Ascending aorta (tissue), 2 donors: ENCODE results near the gene PRRX1. TPM values are rescaled to one million over a fixed set of nuclear protein-coding genes. Genes with fewer than 3 reads are reported as not detected.

Experiments used
- DNase-seq, 2 donors: peaks; one replicate each; pipeline ENCODE4 v3.0.0-alpha.2; 2019; ENCODE audit warnings: low spot score in 2 of 2
- H3K27ac ChIP-seq, 2 donors: fragments of 200-600 bp; sonication (generic); one replicate each; pipeline ENCODE4 v1.5.1; 2016 to 2017; ENCODE audit warnings: mild to moderate bottlenecking in 1 of 2
- H3K27me3 ChIP-seq: fragments of 200-600 bp; sonication (generic); one replicate; pipeline ENCODE4 v1.5.1; 2017
- H3K36me3 ChIP-seq, 2 donors: fragments of 200-600 bp; sonication (generic); one replicate each; pipeline ENCODE4 v1.5.1; 2016
- H3K4me1 ChIP-seq, 2 donors: fragments of 200-600 bp; sonication (generic); one replicate each; pipeline ENCODE4 v1.5.1; 2016 to 2017; ENCODE audit warnings: mild to moderate bottlenecking in 1 of 2
- H3K4me3 ChIP-seq, 2 donors: fragments of 200-600 bp; sonication (generic); one replicate each; pipeline ENCODE4 v1.5.1; 2016 to 2017; ENCODE audit warnings: mild to moderate bottlenecking in 1 of 2
- H3K9me3 ChIP-seq, 2 donors: fragments of 200-600 bp; sonication (generic); one replicate each; pipeline ENCODE4 v1.5.1; 2016
- intact Hi-C: fragments of 100-400 bp; cut with DNase I; formaldehyde crosslinking; loops from one replicate; pipeline ENCODE4 v1.15.1; 2023
- total RNA-seq: library from RNA; depleted of rRNA; stranded (reverse); fragments of >200 nt; gene quantifications from one replicate; pipeline ENCODE4 v1.1.0, GENCODE V29; 2016
- TF ChIP-seq, protein P1 (sequence below), 3 experiments: fragments of 200-600 bp in 2 of 3; fragments of 450-650 bp in 1 of 3; sonication (generic) in 2 of 3; IDR thresholded peaks; one replicate each; pipeline ENCODE4 v1.5.1; 2016 to 2019; ENCODE audit warnings: antibody characterized with exemption in 3 of 3, mild to moderate bottlenecking in 1 of 3, moderate library complexity in 1 of 3

The PRRX1 gene
- total RNA-seq, 1 donor from 2014 or later: 123 TPM

DNA sequence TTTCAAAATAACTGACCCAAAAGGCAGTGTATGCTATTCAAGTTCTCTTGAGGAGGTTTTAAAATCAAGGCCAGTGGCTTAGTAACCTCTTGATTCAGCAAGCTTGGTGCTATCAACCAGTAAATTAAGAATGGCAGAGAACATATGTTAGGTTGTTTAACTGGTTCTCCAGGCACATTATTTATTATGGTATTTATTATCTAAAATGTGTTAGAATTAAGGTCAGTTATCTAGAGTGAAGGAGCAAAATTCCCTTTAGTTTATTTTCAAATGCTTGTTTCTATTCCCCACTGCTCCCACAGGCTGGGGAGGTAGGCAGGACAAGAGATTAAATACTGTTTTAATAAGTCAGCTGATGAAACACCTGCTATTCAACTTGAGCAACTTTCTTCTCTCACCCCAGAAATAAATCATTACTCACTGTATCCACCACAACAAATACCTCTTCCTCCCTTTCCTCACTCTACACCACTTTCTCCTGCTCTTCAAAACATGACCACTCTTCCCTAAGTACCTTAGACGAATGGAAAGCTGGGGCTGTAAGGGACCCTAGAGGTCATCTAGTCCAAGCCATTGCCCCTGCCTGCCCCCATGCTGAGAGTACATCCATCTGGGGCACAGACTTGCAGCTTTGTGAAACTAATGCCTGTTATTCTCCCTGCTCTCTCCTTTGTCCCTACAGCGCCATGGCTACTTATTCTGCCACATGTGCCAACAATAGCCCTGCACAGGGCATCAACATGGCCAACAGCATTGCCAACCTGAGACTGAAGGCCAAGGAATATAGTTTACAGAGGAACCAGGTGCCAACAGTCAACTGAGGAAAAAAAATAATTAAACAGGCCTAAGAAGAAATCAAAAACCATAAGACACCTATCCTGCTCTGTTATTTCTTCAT, 71.7 kb downstream of the PRRX1 start:
- Histone ChIP-seq H3K9me3 (no peaks in the 10 kb centered on the region), H3K27ac (peak overlapping the region in 1 of 2 donors; percentile 32), H3K4me1 (no peaks in the 10 kb centered on the region), H3K27me3 (no peaks in the 10 kb centered on the region), H3K4me3 (no peak overlapping the region), H3K36me3 (peaks cover 0 to 13% of the 10 kb centered on the region in 2 donors)
- no peak for DNase-seq
- intact Hi-C loops: loop anchor here (10.0 kb wide), 1 partner anchor 51 kb away; no protein-coding TSS in a partner anchor
- TF ChIP-seq, protein P1, sequence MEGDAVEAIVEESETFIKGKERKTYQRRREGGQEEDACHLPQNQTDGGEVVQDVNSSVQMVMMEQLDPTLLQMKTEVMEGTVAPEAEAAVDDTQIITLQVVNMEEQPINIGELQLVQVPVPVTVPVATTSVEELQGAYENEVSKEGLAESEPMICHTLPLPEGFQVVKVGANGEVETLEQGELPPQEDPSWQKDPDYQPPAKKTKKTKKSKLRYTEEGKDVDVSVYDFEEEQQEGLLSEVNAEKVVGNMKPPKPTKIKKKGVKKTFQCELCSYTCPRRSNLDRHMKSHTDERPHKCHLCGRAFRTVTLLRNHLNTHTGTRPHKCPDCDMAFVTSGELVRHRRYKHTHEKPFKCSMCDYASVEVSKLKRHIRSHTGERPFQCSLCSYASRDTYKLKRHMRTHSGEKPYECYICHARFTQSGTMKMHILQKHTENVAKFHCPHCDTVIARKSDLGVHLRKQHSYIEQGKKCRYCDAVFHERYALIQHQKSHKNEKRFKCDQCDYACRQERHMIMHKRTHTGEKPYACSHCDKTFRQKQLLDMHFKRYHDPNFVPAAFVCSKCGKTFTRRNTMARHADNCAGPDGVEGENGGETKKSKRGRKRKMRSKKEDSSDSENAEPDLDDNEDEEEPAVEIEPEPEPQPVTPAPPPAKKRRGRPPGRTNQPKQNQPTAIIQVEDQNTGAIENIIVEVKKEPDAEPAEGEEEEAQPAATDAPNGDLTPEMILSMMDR (IDR thresholded peaks at IDR 0.05): no peak

DNA sequence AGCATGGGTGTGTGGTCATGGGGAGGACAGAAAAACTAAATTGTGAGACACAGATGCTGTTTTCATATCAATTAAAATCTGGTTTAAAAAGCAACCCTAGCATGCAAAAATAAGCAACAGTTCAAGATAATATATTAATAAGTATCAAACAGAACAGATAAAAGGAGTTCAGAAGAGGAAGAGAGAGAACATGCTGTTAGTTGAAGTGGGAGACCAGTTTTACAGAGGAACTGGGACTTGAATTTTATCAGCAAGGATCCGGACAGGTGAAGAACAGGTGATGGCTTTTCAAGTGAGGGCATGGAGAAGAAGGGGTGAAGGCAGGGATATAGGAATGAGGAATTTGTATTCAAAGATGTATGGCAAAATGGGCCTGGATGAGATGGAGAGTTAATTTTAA, 75.9 kb downstream of the PRRX1 start:
- Histone ChIP-seq H3K4me1 (no peaks in the 10 kb centered on the region), H3K4me3 (no peak overlapping the region), H3K27me3 (no peaks in the 10 kb centered on the region), H3K27ac (no peak overlapping the region), H3K9me3 (no peaks in the 10 kb centered on the region), H3K36me3 (peaks cover 0 to 6% of the 10 kb centered on the region in 2 donors)
- DNase-seq: no peak
- intact Hi-C loops: loop anchor here (10.0 kb wide), 1 partner anchor 55 kb away; no protein-coding TSS in a partner anchor
- TF ChIP-seq, protein P1 (IDR thresholded peaks at IDR 0.05): no peak

DNA sequence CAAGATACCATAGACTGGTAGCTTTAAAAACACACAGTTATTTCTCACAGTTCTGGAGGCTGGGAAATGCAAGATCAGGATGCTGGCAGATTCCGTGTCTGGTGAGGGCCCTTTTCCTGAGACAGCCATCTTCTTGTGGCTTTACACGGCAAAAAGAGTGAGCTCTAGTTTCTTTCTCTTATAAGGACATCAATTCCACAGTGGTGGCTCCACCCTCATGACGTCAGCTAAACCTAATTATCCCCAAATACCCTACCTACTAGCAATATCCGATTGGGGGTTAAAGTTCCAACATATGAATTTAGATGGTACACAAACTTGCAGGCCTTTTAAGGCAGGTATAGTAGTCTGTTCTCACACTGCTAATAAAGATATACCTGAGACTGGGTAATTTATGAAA, 77.7 kb downstream of the PRRX1 start:
- Histone ChIP-seq H3K27ac (no peak overlapping the region), H3K4me3 (no peak overlapping the region), H3K4me1 (no peaks in the 10 kb centered on the region), H3K9me3 (no peaks in the 10 kb centered on the region), H3K27me3 (no peaks in the 10 kb centered on the region), H3K36me3 (peaks cover 0 to 4% of the 10 kb centered on the region in 2 donors)
- TF ChIP-seq, protein P1 (IDR thresholded peaks at IDR 0.05): no peak
- intact Hi-C loops: no loop called here
- no peak for DNase-seq

DNA sequence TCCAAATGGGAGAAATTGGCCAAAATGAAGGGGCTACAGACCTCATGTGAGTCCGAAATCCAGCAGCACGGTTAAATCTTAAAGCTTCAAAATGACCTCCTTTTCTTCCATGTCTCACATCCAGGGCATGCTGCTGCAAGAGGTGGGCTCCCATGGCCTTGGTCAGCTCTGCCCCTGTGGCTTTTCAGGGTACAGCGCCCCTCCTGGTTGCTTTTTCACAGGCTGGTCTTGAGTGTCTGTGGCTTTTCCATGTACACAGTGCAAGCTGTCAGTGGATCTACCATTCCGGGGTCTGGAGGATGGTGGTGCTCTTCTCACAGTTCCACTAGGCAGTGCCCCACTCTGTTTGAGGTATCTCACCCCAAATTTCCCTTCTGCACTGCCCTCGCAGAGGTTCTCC, 78.7 kb downstream of the PRRX1 start:
- intact Hi-C loops: no loop called here
- H3K27me3 ChIP-seq: no peaks in the 10 kb centered on the region
- no peak for DNase-seq
- no peaks in the 10 kb centered on the region for H3K4me1 ChIP-seq
- H3K9me3 ChIP-seq: no peaks in the 10 kb centered on the region
- no peaks in the 10 kb centered on the region for H3K36me3 ChIP-seq
- H3K27ac ChIP-seq: no peak overlapping the region
- TF ChIP-seq, protein P1 (IDR thresholded peaks at IDR 0.05): no peak
- no peak overlapping the region for H3K4me3 ChIP-seq

DNA sequence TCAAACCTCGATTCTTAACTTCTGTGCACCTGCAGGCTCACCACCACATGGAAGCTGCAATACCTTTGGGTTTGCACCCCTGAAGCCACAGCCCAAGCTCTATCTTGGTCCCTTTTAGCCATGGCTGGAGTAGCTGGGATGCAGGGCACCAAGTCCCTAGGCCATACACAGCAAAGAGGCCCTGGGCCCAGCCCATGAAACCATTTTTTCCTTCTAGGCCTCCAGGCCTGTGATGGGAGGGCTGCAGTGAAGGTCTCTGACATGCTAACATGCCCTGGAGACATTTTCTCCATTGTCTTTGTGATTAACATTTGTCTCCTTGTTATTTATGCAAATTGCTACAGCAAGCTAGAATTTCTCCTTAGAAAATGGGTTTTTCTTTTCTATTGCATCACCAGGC, 79.2 kb downstream of the PRRX1 start:
- intact Hi-C loops: no loop called here
- no peak overlapping the region for H3K27ac ChIP-seq
- TF ChIP-seq, protein P1 (IDR thresholded peaks at IDR 0.05): no peak
- no peaks in the 10 kb centered on the region for H3K27me3 ChIP-seq
- H3K9me3 ChIP-seq: no peaks in the 10 kb centered on the region
- DNase-seq: no peak
- H3K4me3 ChIP-seq: no peak overlapping the region
- no peaks in the 10 kb centered on the region for H3K36me3 ChIP-seq
- H3K4me1 ChIP-seq: no peaks in the 10 kb centered on the region
